HG03575 (cell line): Measurements from ENCODE around the gene NLRP12.
"Not testable (repeated sequence)": the region's sequence is repeated elsewhere in the genome, so short reads cannot be mapped to it uniquely, and the experiment has no call there.

ENCODE experiments used
- ATAC-seq: cut with Tn5 transposase; IDR thresholded peaks from one replicate; pipeline ENCODE4 v1.9.1; 2021; ENCODE audit not compliant: unreplicated experiment, insufficient number of reproducible peaks, low FRiP score; ENCODE audit errors: extremely low read depth

Gene NLRP12, protein sequence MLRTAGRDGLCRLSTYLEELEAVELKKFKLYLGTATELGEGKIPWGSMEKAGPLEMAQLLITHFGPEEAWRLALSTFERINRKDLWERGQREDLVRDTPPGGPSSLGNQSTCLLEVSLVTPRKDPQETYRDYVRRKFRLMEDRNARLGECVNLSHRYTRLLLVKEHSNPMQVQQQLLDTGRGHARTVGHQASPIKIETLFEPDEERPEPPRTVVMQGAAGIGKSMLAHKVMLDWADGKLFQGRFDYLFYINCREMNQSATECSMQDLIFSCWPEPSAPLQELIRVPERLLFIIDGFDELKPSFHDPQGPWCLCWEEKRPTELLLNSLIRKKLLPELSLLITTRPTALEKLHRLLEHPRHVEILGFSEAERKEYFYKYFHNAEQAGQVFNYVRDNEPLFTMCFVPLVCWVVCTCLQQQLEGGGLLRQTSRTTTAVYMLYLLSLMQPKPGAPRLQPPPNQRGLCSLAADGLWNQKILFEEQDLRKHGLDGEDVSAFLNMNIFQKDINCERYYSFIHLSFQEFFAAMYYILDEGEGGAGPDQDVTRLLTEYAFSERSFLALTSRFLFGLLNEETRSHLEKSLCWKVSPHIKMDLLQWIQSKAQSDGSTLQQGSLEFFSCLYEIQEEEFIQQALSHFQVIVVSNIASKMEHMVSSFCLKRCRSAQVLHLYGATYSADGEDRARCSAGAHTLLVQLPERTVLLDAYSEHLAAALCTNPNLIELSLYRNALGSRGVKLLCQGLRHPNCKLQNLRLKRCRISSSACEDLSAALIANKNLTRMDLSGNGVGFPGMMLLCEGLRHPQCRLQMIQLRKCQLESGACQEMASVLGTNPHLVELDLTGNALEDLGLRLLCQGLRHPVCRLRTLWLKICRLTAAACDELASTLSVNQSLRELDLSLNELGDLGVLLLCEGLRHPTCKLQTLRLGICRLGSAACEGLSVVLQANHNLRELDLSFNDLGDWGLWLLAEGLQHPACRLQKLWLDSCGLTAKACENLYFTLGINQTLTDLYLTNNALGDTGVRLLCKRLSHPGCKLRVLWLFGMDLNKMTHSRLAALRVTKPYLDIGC

DNA sequence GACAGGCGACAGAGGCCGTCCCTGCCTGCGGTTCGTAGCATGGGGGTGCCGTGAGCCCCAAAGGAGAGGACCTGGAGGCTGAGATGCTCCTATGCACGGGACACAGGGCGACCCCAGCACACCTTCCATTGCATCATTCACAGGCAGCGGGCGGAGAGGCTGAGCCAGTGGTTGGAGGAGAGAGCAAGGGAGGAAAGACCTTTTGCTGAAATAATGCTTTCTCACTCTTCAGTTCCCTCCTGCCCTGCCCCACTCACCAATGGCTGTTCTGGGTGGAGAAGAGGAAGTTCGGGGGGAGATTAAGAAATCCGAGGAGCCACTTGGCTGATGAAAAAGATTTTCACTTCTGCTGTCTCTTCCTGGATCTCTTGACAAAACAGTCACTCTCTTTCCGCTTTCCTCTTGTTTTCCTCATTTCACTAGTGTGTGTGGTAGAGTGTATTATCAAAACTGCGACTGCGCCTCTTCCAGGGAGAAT, at the start of gene NLRP12:
TSS of gene NLRP12 (minus strand) at position 181 of the 478 bp plus-strand sequence. CDS start at position 41, 140 bp downstream.
- no peak for ATAC-seq

DNA sequence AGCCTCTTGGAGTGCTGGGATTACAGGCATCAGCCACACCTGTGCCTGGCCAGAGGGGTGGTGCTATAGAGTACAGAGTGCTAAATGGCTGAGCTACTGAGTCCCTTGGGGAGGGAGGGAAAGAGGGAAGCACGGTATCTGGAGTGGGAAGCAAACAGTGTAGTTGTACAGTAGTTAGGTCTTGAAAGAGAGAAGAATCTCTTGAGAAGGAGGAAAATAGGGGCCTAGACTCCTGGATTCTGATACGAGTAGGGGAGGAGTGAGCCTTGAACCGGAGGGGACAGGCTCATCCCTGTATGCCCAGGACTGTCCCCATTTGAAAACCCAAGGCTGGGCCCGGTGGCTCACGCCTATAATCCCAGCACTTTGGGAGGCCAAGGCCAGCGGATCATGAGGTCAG, 48.6 kb upstream of the NLRP12 start:
- no peak for ATAC-seq

DNA sequence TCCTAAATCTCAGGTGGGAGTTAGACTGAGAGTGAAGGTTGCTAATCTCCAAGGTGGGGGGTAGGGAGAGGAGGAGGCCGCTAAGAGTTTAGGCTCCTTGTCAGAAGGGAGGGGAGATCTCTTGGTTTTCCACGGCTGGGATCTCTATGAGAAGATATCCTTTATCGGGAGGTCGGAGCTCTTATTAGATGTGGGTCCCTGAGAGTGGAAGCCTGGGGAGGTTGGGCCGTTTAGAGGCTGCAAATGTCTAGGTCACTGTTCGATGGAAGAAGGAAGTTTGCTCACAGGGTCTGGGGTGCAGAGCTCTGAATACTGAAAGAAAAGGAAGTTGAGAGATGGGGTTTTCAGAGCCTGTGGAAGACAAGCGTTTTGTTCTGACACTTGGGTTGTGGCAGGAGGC, 47.3 kb upstream of the NLRP12 start:
- ATAC-seq = no peak

DNA sequence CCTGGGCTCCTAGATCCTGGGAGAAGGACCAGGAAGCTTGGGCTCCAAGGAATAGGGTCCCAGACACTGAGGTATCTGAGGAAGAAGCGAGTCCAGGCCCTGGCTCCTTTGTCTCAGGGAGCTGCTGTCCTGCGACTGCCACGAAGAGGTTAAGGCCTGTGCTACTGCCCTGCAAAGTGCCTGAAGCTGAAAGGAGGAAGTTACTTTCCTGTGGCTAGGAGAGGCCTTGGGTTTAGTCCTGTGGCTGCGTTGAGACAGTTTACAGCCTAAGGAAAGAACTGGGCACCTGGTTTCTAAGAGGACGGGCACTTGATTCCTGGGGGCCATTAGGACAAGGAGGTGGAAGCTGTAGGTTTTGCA, 46.4 kb upstream of the NLRP12 start:
- ATAC-seq = no peak

DNA sequence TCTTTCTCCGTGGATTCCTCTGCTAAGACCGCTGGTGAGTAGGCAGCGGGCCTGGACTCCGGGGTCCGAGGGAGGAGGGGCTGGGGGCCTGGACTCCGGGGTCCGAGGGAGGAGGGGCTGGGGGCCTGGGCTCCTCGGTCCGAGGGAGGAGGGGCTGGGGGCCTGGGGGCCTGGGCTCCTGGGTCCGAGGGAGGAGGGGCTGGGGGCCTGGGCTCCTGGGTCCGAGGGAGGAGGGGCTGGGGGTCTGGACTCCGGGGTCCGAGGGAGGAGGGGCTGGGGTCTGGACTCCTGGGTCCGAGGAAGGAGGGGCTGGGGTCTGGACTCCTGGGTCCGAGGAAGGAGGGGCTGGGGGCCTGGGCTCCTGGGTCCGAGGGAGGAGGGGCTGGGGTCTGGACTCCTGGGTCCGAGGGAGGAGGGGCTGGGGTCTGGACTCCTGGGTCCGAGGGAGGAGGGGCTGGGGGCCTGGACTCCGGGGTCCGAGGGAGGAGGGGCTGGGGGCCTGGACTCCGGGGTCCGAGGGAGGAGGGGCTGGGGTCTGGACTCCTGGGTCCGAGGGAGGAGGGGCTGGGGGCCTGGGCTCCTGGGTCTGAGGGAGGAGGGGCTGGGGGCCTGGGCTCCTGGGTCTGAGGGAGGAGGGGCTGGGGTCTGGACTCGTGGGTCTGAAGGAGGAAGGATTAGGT, 45.8 kb upstream of the NLRP12 start:
- not testable (repeated sequence) for ATAC-seq

DNA sequence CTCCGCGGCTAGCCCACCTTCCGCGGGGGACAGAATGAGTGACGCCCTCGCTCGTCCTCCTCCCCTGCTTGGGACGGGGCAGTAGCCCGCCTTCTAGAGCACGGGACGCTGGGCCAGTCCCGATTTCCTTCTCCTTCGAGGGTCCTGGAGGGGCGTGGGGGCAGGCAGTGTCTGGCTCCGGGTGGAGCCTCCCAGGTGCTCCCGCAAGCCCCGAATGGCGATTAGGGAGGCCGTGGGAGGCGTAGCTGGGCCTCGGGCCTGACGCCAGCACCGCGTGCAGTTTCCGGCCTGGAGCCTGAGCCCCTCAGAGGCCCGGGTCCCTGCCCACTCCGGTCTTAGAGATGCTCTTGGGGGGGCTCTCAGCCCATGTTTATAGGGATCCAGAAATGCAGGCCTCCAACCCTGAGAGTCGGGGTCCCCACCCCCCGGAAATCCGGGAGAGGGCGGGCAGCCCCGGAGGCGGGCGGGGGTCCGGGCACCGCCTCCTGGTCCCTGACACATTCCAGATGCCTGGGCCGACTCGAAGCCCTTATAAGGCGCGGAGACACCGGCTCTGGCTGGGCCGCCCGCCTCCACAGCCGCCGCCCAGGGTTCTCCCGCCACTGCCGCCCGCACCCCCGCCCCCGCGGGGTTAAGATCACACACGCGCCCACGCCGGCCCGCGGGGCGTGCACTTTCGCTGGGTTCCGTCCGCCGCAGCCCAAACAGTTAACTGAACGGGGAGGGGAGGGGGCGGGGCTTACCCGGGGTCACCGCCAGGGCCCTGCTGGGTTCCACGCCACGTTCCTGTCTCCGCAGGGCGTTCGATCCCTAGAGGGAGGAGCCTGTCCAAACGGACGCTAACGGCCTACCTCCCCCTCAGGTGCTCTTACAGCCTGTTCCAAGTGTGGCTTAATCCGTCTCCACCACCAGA, 45.0 kb upstream of the NLRP12 start:
- ATAC-seq = no peak

DNA sequence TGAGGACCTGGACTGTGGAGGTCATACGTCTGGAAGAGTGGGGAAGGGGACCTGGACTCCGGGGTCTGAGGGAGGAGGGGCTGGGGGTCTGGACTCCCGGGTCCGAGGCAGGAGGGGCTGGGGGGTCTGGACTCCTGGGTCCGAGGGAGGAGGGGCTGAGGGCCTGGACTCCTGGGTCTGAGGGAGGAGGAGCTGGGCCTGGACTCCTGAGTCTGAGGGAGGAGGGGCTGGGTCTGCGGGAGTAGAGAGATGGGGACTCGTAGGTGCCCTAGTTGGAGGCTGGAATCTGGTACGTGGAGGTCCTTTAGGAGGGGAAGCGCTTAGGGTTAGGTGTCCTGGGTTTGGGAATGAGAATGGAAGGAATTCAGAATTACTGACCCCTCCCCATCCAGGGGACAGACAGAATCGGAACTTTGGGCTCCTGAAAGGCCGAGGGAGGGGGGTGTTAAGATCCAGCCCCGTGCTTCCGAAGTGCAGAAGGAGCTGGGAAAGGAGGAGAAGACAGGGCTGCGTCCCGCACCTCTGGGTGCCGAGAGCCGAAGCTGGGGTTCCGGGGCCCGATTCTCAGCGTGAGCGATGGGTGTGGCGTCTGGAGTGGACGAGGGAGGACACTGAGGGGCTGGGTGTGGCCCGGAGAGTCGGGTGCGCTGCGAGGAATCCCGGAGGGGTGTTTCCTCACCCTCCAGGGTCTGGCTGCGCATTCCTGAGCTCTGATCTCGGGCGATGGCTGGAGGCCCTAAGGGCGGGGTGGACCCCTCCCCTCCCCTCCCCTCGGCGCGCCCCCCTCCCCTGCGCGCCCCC, 44.2 kb upstream of the NLRP12 start:
- ATAC-seq = no peak

DNA sequence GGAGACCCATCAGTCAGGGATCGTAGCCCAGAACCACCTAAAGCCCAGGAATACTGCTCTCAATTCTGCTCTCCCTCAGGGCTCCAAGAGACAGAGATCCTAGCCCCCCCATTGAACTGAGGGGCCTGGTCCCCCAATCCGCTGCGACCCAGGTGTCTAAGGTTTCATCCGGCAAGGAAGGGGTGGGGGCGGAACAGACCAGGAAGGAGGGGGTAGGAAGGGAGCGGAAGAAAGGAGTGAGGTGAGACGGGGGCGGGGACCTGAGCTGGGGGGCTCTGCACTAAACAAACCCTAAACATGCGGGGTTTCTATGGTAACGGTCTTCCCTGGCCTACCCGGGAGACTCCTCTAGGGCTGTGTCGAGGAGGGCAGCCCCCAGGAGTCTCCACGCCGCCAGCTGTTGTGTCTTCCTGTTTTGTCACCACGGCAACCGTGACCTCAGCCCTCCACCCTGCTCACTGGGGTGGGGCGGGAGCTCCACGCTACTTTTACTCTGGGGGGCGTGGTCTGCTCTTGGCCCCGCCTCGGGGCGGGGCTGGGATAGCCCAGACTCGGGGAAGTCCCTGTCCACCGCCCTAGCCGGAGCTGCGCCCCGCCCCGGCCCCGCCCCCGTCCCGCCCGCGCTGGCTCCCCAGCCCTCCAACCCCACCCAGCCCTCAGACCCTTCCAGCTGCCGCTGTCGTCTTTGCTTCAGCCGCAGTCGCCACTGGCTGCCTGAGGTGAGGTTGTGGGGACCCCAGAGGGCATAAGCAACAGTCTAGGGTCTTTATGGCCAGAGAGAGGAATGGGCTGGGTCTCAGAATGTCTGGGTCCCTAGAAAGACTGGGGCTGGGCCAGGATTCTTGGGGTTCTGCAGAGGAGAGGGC, 43.3 kb upstream of the NLRP12 start, which contains the start of gene MYADM:
TSS of gene MYADM (plus strand) at position 659 of the 866 bp plus-strand sequence. CDS start 5,647 bp downstream, outside the sequence.
- ATAC-seq = no peak

DNA sequence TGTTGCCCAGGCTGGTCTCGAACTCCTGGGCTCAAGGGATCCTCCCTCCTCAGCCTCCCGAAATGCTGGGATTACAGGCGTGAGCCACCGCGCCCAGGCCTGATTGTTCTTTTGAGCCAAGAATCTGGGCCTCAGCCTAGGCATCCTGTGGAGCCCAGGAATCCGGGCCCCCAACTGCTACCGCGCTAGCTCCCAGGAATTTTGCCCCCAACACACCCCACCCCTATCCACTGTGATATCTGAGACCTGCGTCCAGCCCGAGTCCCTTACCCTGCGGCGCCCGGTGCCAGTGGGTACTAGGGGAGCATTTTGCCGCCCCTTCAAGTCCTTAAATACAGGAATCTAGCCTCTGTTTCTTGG, 42.7 kb upstream of the NLRP12 start:
- ATAC-seq = no peak

DNA sequence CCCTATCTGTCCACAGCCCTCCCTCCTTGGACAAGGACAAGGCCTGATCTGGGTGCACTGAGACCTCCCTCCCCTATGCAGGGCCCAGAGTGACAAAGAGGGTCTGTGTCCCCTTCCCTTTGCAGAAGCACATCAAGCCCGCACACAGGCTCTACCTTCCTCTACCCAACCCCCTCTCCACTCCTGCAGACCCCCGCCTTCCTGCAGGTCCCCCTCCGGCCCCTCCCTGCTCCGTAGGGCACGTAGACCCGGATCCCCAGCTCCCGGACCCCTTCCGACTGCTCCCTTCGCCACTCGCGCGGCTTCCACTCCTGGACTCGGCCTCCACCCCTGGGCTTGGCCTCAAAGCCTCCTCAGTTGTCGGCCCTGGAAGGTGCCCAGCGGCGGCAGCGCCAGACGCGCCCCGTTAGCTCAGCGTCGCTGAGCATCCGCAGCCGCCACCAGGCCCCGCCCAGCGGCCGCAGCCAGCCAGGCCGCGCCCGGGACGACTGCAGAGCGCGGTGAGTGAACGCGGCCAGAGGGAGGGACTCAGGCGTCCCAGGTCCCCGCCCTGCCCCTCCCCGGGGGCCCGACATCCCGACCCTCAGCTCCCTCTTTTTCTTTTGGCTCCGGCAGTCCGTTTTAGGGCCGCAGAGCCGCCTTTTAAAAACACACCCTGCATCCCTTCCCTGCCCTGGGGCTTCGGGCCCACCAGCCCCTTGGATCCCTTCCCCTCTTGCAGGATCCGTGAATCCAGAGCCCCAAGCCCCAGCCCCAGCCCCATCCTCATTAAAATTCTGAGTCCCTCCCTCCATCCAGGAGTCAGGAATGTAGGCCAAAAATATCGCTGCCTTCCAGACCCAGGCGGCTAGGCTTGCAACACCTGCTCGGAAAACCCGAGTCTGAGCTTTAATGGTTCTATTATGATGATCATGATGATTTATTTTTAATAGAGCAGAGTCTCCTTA, 42.1 kb upstream of the NLRP12 start:
- no peak for ATAC-seq

DNA sequence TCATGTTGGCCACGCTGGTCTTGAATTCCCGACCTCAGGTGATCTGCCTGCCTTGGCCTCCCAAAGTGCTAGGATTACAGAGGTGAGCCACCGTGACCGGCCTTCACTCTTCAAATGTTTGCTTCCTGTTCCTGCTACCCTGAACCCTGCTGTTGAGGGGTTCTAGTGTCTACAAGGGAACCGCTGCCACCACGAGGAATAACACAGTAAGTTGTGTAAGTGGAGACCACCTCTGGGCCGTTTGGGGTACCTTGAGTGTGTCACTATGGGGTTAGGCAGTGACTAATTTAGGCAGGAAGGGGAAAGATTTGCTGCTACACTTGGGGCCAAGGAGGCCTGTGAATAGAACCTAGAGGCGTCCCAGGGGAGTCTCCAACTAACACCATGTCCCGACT, 41.4 kb upstream of the NLRP12 start:
- ATAC-seq = no peak

DNA sequence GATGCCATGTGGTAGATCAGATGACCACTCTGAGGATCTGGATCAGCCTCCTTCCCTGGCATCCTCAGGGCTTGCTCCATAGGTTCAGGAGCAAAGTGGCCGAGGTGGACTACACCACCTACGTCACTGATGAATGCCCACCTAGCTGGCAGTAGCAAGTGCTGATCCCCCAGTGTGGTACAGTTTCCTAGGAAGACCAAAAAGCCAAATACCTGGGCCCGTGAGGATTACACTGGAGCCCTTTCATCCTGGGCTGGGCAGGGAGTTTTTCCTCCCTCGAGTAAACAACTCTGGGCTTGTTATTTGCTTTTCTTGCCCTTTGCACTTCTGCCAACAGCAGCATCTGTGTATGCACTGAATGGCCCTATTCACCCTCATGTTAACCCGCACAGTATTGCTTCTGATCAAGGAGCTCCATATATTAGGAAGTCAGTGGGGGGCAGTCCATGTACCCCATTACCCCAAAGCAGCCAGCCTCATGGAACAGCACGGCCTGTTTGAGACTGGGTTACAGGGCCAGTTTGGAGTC, 40.3 kb upstream of the NLRP12 start:
- ATAC-seq = no peak

DNA sequence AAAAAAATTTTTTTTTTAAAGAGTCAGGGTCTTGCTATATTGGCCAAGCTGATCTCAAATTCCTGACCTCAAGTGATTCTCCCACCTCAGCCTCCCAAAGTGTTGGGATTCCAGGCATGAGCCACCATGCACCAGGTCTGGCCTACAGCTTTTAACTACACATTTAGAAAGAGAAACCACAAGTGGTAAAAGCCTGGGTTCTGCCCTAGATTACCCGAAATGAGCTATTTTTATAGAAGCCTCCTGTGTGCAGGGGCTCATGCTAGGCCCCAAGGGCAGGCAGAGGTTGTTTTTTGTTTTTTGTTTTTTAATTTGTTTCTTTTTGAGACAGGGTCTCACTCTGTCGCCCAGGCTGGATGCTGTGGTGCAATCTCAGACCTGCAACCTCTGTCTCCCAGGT, 29.6 kb upstream of the NLRP12 start:
- no peak for ATAC-seq

DNA sequence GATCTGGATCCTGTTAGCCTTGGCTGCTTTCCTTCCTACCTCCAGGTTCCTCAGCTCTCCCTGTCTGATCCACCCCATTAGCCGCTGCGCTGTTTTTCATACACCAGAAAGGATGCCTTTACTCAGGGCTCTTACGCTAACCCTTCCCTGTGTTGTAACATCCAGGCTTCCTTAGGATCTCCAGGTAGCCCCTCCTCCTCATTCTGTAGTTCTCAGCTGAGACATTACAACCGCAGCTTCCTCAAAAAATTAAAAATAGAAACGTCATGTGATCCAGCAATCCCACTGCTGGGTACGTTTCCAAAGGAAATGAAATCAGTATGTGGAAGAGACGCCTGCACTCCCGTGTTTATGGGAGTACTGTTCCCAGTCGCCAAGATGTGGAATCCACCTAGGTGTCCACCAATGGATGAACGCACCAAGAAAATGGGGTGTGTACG, 25.1 kb upstream of the NLRP12 start:
- no peak for ATAC-seq

DNA sequence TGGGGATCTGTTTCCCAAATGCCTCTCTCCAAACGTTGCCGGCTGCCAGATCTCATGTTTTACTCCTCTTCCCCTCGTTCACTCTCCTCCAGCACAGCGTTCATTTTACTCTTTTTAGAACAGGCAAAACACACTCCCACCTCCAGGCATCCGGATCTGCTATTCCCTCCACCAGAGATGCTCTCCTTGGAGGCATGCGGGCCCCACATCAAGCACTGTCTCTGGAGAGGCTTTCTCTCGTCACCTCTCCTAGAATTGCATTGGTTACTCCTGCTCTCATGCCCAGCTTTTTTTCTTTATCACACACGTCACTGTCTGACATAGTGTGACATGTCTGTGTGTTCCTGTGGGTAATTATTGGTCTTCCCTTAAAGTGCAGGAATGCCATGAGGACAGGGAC, 23.4 kb upstream of the NLRP12 start:
- no peak for ATAC-seq
